ENCODE results near the gene BOD1L1.

DNA sequence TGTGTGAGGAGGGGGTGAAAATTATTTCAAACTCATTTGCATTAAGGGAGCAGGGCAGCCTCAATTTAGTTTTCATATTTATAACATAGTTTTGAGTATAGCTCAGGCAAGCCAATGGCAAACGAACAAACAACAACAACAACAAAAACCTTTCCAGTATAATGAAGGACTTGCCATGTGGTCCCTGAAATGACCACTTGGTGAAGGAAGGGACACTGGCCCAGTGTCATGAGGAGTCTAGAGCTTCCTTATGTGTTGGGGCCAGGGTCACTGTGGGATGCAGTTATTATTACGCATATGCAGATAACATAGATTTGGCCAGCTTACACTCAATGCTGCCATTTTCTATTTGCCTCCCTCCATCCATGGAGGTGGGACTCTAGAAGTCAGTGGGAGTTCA lies 106.5 kb downstream of the BOD1L1 start:
- TF ChIP-seq, protein P1, sequence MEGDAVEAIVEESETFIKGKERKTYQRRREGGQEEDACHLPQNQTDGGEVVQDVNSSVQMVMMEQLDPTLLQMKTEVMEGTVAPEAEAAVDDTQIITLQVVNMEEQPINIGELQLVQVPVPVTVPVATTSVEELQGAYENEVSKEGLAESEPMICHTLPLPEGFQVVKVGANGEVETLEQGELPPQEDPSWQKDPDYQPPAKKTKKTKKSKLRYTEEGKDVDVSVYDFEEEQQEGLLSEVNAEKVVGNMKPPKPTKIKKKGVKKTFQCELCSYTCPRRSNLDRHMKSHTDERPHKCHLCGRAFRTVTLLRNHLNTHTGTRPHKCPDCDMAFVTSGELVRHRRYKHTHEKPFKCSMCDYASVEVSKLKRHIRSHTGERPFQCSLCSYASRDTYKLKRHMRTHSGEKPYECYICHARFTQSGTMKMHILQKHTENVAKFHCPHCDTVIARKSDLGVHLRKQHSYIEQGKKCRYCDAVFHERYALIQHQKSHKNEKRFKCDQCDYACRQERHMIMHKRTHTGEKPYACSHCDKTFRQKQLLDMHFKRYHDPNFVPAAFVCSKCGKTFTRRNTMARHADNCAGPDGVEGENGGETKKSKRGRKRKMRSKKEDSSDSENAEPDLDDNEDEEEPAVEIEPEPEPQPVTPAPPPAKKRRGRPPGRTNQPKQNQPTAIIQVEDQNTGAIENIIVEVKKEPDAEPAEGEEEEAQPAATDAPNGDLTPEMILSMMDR (IDR thresholded peaks at IDR 0.05; ENCODE audit: poor library complexity, severe bottlenecking), result no peak
- TF ChIP-seq RAD21 (conservative IDR thresholded peaks at IDR 0.05) (no peak), EZH2 (IDR thresholded peaks at IDR 0.05; ENCODE audit: borderline replicate concordance, insufficient read depth, low read length, poor library complexity, severe bottlenecking) (no peak)

Measured in neural cell (in vitro differentiated cells).